Natural killer cell (primary cell): ENCODE results near the gene TMIGD2. TPM values are rescaled to one million over a fixed set of nuclear protein-coding genes. Genes with fewer than 3 reads are reported as not detected.

ENCODE experiments used
- ATAC-seq, 3 donors: fragments of 150-1000 bp in 2 of 3; fragments of 200-7000 bp in 1 of 3; cut with Tn5 transposase; 1 replicate in 1 of 3; 2 replicates in 2 of 3; pipeline ENCODE4 v1.10.0; 2021; ENCODE audit warnings: mild to moderate bottlenecking in 2 of 3, moderate library complexity in 2 of 3
- DNase-seq, 2 donors: peaks; one replicate each; pipeline versions ENCODE4 v3.0.0 to v3.0.0-alpha.2; 2013 to 2021; ENCODE audit warnings: mixed read lengths in 1 of 2
- H3K27ac ChIP-seq: one replicate; pipeline ENCODE4 v1.5.1; 2013; ENCODE audit warnings: mild to moderate bottlenecking, low read length
- H3K27me3 ChIP-seq: one replicate; pipeline ENCODE4 v1.6.1; 2013; ENCODE audit warnings: low read length; ENCODE audit not compliant: control insufficient read depth, insufficient read depth
- H3K36me3 ChIP-seq: one replicate; pipeline ENCODE4 v1.6.1; 2013; ENCODE audit warnings: low read length; ENCODE audit not compliant: control insufficient read depth, insufficient read depth
- H3K4me1 ChIP-seq: one replicate; pipeline ENCODE4 v1.6.1; 2013; ENCODE audit warnings: low read length; ENCODE audit not compliant: control insufficient read depth, insufficient read depth
- H3K4me3 ChIP-seq: one replicate; pipeline ENCODE4 v1.5.1; 2013; ENCODE audit warnings: low read length
- H3K9me3 ChIP-seq: one replicate; pipeline ENCODE4 v1.6.1; 2013; ENCODE audit warnings: low read length; ENCODE audit not compliant: control insufficient read depth, insufficient read depth
- H3K27ac Mint-ChIP-seq, 2 donors: one replicate each; pipeline ENCODE4 v1.8.0; 2022; ENCODE audit warnings: mild to moderate bottlenecking in 2 of 2, mixed read lengths in 2 of 2, moderate library complexity in 1 of 2
- H3K27me3 Mint-ChIP-seq, 2 donors: one replicate each; pipeline ENCODE4 v1.8.0; 2022; ENCODE audit warnings: low read depth in 2 of 2, mixed read lengths in 2 of 2
- H3K36me3 Mint-ChIP-seq: one replicate; pipeline ENCODE4 v1.8.0; 2022; ENCODE audit warnings: mixed read lengths
- H3K4me1 Mint-ChIP-seq, 2 donors: one replicate each; pipeline ENCODE4 v1.8.0; 2022; ENCODE audit warnings: mixed read lengths in 2 of 2
- H3K4me3 Mint-ChIP-seq: one replicate; pipeline ENCODE4 v1.8.0; 2022; ENCODE audit warnings: mild to moderate bottlenecking, moderate library complexity, mixed read lengths
- H3K9me3 Mint-ChIP-seq, 2 donors: one replicate each; pipeline ENCODE4 v1.8.0; 2022; ENCODE audit warnings: mixed read lengths in 2 of 2
- WGBS: methylation state at CpG from one replicate; pipeline ENCODE4 v1.1.7; 2013; ENCODE audit warnings: missing lambda C conversion rate; ENCODE audit not compliant: insufficient coverage; 5-methylcytosine and 5-hydroxymethylcytosine counted together
- intact Hi-C: fragments of 100-400 bp; cut with micrococcal nuclease; formaldehyde crosslinking; loops from one replicate; pipeline ENCODE4 v1.14.2; 2022
- total RNA-seq, 4 donors: library from RNA; stranded (reverse); fragments of 120-200 nt in 1 of 4; gene quantifications; one replicate each; pipeline versions ENCODE4 v1.2.3 to v1.2.4, GENCODE V29; 2013 to 2022
- TF ChIP-seq, protein P1 (sequence below): fragments of 200-600 bp; IDR thresholded peaks from one replicate; pipeline ENCODE4 v1.8.0; 2022; ENCODE audit warnings: antibody characterized with exemption

The TMIGD2 gene
- total RNA-seq, 3 donors from 2014 or later (not counting 1 experiment from before 2014, with no cell fraction given): 33.8 to 45.3 (median 41.1) TPM

DNA sequence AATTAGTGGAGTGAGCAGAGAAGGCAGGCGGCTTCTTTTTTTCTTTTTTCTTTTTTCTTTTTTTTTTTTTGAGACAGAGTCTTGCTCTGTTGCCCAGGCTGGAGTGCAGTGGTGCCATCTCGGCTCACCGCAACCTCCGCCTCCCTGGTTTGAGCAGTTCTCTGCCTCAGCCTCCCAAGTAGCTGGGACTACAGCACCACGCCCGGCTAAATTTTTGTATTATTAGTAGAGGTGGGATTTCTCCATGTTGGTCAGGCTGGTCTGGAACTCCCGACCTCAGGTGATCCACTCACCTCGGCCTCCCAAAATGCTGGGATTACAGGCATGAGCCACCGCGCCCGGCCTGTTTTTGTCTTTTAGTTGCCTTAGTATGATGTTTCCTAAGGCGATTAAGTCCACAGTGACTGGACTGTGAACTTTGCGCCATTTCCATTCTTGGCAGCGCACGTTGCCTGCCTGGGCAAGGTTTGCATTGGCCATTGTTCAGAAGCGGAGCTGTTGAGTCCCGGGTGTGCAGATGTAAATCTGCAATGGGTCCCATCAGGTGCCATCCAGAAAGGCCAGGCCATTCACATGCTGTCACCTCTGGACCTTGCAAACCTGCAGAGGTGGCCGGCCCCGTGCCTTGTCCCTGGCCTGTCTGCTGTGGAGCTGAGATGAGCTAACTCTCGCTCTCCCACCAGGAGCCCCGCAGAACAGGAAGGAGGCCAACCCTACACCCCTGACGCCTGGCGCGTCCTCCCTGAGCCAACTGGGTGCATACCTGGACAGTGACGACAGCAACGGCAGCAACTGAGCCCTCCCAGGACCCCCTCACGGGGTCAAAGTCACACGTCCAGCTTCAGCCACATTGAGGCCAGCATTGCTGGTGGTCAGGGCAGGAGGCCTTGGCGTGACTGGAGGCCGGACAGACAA is 34.0 kb downstream of the TMIGD2 start:
- H3K27ac ChIP-seq: no peak overlapping the region
- no peaks in the 10 kb centered on the region for H3K27me3 Mint-ChIP-seq
- ATAC-seq (no peak), DNase-seq (no peak)
- 86% methylated on average over 30 of the region's 30 CpGs for WGBS
- H3K27me3 ChIP-seq: no peaks in the 10 kb centered on the region
- H3K27ac Mint-ChIP-seq: no peak overlapping the region
- peaks cover 39% of the 10 kb centered on the region for H3K36me3 ChIP-seq
- H3K9me3 Mint-ChIP-seq: no peaks in the 10 kb centered on the region
- TF ChIP-seq, protein P1, sequence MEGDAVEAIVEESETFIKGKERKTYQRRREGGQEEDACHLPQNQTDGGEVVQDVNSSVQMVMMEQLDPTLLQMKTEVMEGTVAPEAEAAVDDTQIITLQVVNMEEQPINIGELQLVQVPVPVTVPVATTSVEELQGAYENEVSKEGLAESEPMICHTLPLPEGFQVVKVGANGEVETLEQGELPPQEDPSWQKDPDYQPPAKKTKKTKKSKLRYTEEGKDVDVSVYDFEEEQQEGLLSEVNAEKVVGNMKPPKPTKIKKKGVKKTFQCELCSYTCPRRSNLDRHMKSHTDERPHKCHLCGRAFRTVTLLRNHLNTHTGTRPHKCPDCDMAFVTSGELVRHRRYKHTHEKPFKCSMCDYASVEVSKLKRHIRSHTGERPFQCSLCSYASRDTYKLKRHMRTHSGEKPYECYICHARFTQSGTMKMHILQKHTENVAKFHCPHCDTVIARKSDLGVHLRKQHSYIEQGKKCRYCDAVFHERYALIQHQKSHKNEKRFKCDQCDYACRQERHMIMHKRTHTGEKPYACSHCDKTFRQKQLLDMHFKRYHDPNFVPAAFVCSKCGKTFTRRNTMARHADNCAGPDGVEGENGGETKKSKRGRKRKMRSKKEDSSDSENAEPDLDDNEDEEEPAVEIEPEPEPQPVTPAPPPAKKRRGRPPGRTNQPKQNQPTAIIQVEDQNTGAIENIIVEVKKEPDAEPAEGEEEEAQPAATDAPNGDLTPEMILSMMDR: peak; percentile 29
- no peaks in the 10 kb centered on the region for H3K9me3 ChIP-seq
- no peak overlapping the region for H3K4me3 Mint-ChIP-seq
- peaks cover 32 to 47% of the 10 kb centered on the region in 2 donors for H3K4me1 Mint-ChIP-seq
- H3K36me3 Mint-ChIP-seq: no peaks in the 10 kb centered on the region
- intact Hi-C loops: loop anchor here (1.0 to 10.0 kb wide), 4 partner anchors 34 to 257 kb away; partner anchors contain the start of genes CHAF1A, FSD1, SH3GL1 and TMIGD2
- peaks cover 45% of the 10 kb centered on the region for H3K4me1 ChIP-seq
- H3K4me3 ChIP-seq: no peak overlapping the region

DNA sequence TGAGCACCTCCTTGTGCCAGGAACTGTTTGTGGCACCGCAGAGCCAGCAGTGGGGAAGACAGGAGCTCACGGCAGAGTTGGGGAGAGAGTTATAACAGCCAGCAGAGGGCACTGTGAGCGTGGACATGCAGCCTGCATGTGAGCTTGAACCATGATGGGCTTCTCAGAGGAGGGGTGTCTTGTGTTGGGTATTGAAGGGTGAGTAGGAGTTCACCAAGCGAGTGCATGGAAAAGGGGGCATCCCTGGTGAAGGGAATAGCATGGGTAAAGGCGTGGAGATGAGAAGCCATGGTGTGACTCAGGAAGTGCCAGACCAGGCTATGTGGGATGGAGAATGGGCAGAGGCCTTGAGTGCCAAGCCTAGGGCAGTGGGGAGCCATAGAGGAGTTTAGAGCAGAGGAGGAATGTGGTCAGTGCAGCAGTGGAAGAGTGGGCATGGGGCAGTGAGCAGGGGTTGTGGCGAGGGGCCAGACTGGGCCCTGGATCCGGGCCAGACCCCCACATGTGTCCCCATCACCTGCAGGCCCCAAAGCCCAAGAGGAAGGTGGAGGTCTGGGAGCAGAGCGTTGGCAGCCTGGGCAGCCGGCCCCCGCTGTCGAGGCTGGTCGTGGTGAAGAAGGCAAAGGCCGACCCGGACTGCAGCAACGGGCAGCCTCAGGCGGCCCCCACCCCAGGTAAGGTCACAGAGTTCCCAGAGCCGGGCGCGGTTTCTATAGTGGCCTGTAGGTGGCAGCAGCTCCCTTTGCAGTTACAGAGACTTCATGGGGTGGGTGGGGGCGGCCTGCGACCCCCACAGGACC is 34.9 kb downstream of the TMIGD2 start:
- H3K9me3 ChIP-seq: no peaks in the 10 kb centered on the region
- no peaks in the 10 kb centered on the region for H3K27me3 Mint-ChIP-seq
- peak overlapping the region in 1 of 2 donors; percentile 88 for H3K27ac Mint-ChIP-seq
- no peak overlapping the region for H3K27ac ChIP-seq
- H3K36me3 ChIP-seq: peaks cover 47% of the 10 kb centered on the region
- ATAC-seq (peak; percentile 22 to 58 (median 43)), DNase-seq (peak; percentile 46 to 72)
- peak overlapping the region; percentile 26 for H3K4me3 Mint-ChIP-seq
- intact Hi-C loops: loop anchor here (1.0 to 10.0 kb wide), 4 partner anchors 35 to 258 kb away; partner anchors contain the start of genes CHAF1A, FSD1, SH3GL1 and TMIGD2
- H3K4me1 Mint-ChIP-seq: peaks cover 32 to 48% of the 10 kb centered on the region in 2 donors
- peaks cover 49% of the 10 kb centered on the region for H3K4me1 ChIP-seq
- H3K4me3 ChIP-seq: no peak overlapping the region
- no peaks in the 10 kb centered on the region for H3K9me3 Mint-ChIP-seq
- no peaks in the 10 kb centered on the region for H3K36me3 Mint-ChIP-seq
- 63% methylated on average over 20 of the region's 21 CpGs for WGBS
- TF ChIP-seq, protein P1: peak; percentile 79
- no peaks in the 10 kb centered on the region for H3K27me3 ChIP-seq

DNA sequence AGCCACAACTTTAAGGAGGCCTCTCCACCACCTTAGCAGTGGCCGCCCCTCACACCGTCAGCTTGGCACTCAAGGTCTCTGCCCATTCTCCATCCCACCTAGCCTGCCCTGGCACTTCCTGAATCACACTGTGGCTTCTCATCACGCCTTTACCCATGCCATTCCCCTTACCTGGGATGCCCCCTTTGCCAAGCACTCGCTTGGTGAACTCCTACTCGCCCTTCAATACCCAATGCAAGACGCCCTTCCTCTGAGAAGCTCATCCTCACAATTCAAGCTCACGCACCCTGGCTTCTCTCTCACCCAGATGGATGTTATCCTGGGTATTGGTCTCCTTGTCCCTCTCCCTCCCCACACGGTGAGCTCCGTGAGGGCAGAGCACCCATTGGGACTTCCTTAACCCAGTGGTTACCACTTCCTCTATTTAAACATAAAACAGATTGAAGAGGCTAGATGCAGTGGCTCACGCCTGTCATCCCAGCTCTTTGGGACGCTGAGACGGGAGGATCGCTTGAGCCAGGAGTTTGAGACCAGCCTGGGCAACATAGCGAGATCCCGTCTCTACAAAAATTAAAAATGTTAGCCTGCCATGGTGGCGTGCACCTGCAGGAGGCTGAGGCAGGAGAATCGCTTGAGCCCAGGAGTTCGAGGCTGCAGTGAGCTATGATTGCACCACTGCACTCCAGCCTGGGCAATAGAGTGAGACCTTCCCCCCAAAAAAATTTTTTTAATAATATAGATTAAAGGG is 35.8 kb downstream of the TMIGD2 start:
- intact Hi-C loops: loop anchor here (5.0 to 10.0 kb wide), 3 partner anchors 36 to 258 kb away; partner anchors contain the start of genes CHAF1A, FSD1, SH3GL1 and TMIGD2
- no peak overlapping the region for H3K27ac ChIP-seq
- Mint-ChIP-seq H3K36me3 (no peaks in the 10 kb centered on the region), H3K27me3 (no peaks in the 10 kb centered on the region), H3K9me3 (no peaks in the 10 kb centered on the region), H3K4me3 (peak overlapping the region; percentile 78), H3K27ac (peak overlapping the region; percentile 88 to 91), H3K4me1 (peaks cover 32 to 48% of the 10 kb centered on the region in 2 donors)
- H3K27me3 ChIP-seq: no peaks in the 10 kb centered on the region
- no peak for ATAC-seq
- 69% methylated on average over 15 of the region's 18 CpGs for WGBS
- H3K36me3 ChIP-seq: peaks cover 48% of the 10 kb centered on the region
- H3K9me3 ChIP-seq: no peaks in the 10 kb centered on the region
- peaks cover 49% of the 10 kb centered on the region for H3K4me1 ChIP-seq
- no peak for DNase-seq
- TF ChIP-seq, protein P1: no peak
- no peak overlapping the region for H3K4me3 ChIP-seq
